Measurements from ENCODE around the gene PLAA. TPM values are rescaled to one million over a fixed set of nuclear protein-coding genes. Genes with fewer than 3 reads are reported as not detected.

PLAA gene
- 35.2 and 51.0 TPM in 2 replicates for total RNA-seq (ENCODE audit: low replicate concordance)

GRCh38 chr9:26946753-26947727 lies at the start of gene PLAA:
Gene PLAA, minus strand, starts transcription at chr9:26947242. Its CDS starts 197 bp downstream, at chr9:26947045.
- H3K4me3 ChIP-seq (ENCODE audit: low read depth, low read length), result peak within 1 kb of the TSS; percentile 91
- peak; percentile 88 for DNase-seq (ENCODE audit: low read depth)
- TF ChIP-seq CTCF (IDR thresholded peaks at IDR 0.05; ENCODE audit: insufficient read depth, low read length), result no peak

- no peak overlapping the region for H3K4me3 ChIP-seq (ENCODE audit: low read depth, low read length)
- DNase-seq (ENCODE audit: low read depth), result no peak
- no peak for TF ChIP-seq CTCF (IDR thresholded peaks at IDR 0.05; ENCODE audit: insufficient read depth, low read length)
Observed at GRCh38 chr9:26995810-26996209, 48.8 kb upstream of the PLAA start.

- DNase-seq (ENCODE audit: low read depth), result no peak
- no peak overlapping the region for H3K4me3 ChIP-seq (ENCODE audit: low read depth, low read length)
- no peak for TF ChIP-seq CTCF (IDR thresholded peaks at IDR 0.05; ENCODE audit: insufficient read depth, low read length)
Observed at GRCh38 chr9:26983340-26983739, 36.3 kb upstream of the PLAA start.

- H3K4me3 ChIP-seq (ENCODE audit: low read depth, low read length), result peak overlapping the region; percentile 36
- peak; percentile 81 for DNase-seq (ENCODE audit: low read depth)
- peak; percentile 82 for TF ChIP-seq CTCF (IDR thresholded peaks at IDR 0.05; ENCODE audit: insufficient read depth, low read length)
Observed at GRCh38 chr9:26975728-26976707, 29.0 kb upstream of the PLAA start.

GRCh38 chr9:26974927-26975326 lies 27.9 kb upstream of the PLAA start:
- no peak for DNase-seq (ENCODE audit: low read depth)
- no peak overlapping the region for H3K4me3 ChIP-seq (ENCODE audit: low read depth, low read length)
- no peak for TF ChIP-seq CTCF (IDR thresholded peaks at IDR 0.05; ENCODE audit: insufficient read depth, low read length)

GRCh38 chr9:26973989-26974388 lies 26.9 kb upstream of the PLAA start:
- no peak overlapping the region for H3K4me3 ChIP-seq (ENCODE audit: low read depth, low read length)
- no peak for TF ChIP-seq CTCF (IDR thresholded peaks at IDR 0.05; ENCODE audit: insufficient read depth, low read length)
- no peak for DNase-seq (ENCODE audit: low read depth)
